Endothelial cell of umbilical vein (primary cell): ENCODE results near the gene CCS.

ENCODE experiments used
- POLR2A ChIP-seq: IDR thresholded peaks from 2 replicates; pipeline ENCODE4 v1.6.1; 2012; ENCODE audit warnings: low read depth, mild to moderate bottlenecking, control low read depth, low read length
- POLR2AphosphoS5 ChIP-seq: IDR thresholded peaks from 2 replicates; pipeline ENCODE4 v1.6.1; 2012; ENCODE audit warnings: low read depth, mild to moderate bottlenecking, control low read depth, low read length, moderate library complexity; ENCODE audit not compliant: insufficient read depth
- TF ChIP-seq, protein P1 (sequence below): IDR thresholded peaks from 2 replicates; pipeline ENCODE4 v1.6.1; 2011; ENCODE audit not compliant: insufficient read depth, insufficient read length

DNA sequence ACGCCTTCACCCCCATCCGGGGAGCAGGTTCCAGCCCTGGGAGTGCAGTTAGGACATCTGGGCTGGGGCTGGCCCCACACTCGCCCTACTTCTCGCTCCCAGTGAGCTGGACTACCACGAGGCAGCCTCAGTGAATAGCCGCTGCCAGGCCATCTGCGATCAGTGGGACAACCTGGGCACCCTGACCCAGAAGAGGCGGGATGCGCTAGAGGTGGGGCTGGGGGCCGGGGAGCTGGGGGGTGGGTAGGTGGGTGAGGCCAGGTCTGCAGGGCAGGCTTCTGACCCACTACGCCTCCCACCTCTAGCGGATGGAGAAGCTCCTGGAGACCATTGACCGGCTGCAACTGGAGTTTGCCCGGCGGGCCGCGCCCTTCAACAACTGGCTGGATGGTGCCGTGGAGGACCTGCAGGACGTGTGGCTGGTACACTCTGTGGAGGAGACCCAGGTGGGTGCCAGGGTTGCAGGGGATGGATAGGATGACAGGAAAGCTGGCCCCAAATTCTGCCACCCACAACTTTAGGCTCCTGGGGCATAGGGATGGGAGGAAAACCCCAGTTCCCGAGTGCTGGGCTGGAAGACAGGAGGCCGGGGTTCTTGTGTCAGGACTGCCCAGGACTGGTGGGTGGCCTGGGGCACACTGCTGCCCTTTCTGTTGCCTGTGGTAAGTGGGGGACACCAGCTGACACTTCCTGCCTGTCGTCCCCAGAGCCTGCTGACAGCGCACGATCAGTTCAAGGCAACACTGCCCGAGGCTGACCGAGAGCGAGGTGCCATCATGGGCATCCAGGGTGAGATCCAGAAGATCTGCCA, 32.9 kb upstream of the CCS start:
- TF ChIP-seq POLR2AphosphoS5 (no peak), POLR2A (no peak)
- TF ChIP-seq, protein P1, sequence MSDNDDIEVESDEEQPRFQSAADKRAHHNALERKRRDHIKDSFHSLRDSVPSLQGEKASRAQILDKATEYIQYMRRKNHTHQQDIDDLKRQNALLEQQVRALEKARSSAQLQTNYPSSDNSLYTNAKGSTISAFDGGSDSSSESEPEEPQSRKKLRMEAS = no peak
